ENCODE results near the gene SMIM35.

The SMIM35 gene

DNA sequence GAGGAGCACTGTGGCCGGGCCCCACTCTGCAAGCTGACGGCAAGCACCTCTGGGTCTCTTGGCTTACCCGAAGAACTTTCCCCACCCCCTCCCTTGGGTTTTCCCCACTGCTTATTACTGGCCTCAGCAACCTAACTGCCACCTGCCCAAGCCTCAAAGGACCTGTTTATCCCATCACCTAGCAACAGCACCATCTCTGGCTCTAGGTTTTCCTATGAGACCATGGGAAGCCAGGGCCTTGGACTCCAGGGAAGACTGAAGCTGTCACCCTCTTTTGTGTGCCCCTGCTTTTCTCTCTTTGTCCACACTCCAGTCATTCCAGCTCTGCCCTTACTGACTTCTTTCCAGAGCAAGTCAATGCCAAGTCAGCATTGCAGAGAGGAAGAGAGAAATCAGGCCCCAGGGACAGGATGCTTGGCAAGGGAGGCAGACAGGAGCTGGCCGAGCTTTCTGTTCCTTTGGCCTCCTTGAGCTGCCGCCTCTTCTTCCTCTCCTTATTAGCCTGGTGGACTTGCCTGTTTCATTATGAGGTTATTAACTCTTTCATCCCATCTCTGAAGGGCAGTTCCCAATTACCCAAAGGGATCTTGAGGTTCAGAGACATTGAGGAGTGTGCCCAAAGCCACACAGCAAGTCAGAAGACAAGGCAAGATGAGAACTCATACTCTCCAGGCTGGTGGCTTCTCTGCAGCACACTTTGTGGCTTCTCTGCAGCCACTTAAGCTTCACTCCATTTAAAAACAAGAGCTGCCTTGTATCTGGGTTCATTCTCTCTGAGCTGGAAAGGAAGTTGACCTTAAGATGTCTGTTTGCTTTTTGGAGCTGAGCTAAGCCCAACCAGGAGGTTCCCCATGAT, at the start of gene SMIM35:
SMIM35 (minus strand) TSS at position 51 of the 856 bp plus-strand sequence. CDS start 206 bp downstream, outside the sequence.
- DNase-seq = peak; percentile 73

DNA sequence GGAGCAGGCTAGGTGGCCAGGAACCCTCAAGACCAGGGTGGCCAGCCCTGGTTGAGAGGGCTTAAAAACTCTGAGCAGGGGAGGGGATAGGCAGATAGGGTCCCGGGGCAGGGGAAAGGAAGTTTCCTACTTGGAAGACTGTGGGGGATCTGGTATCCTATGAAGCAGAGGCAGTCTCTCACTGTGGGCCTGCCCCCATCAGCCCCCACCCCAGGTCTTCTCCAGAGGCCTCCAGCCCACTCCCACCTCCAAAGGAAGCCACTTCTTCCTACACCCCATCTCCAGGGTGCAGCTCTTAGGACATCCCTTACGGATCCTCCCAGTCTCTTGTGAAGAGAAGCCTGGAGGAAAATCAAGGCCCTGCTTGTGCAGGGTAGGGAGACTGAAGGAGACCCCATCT, 49.6 kb upstream of the SMIM35 start:
- DNase-seq = no peak

- no peak for DNase-seq
These were observed 49.0 kb upstream of the SMIM35 start for GRCh38 chr11:118135796-118136165.

GRCh38 chr11:118135051-118135795, 48.5 kb upstream of the SMIM35 start:
- no peak for DNase-seq

- DNase-seq = no peak
These were observed 47.1 kb upstream of the SMIM35 start for GRCh38 chr11:118133816-118134215.

GRCh38 chr11:118132385-118133151, 45.8 kb upstream of the SMIM35 start:
- no peak for DNase-seq

DNA sequence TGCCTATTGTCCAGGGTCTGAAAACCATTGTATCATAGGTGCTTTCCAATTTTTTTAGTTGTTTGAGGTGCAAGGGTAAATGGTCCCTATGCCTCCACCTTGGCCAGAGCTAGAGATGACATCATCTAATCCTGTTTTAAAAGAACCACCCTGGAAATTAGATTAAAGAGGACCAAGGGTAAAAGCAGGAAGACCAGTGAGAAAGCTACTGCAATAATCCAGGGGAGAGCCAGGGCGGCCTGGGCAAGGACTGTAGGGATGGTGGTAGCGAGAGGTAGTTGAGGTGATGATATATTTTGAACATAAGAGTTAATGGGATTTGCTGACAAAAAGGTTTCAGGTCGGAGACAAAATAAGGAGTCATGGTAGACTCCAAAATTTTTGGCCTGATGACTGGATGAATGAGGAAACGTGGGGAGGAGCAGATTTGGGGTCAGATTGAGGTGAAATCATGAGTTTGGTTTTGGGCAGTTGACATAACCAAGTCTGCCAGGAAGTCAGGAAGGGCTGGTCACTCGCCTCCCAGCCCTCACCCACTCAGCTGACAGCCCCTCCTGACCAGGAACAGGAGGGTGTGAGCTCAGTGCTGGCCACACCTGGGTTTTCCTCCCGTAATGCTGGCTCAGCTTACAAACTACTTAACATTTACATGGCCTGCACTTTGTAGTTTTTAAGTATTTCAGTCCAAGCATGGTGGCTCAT, 42.9 kb upstream of the SMIM35 start:
- DNase-seq = no peak

GRCh38 chr11:118128721-118129470, 42.1 kb upstream of the SMIM35 start:
- DNase-seq = no peak

- DNase-seq = no peak
These were observed 41.5 kb upstream of the SMIM35 start for GRCh38 chr11:118128310-118128709.

GRCh38 chr11:118126082-118126838, 39.5 kb upstream of the SMIM35 start:
- peak; percentile 30 for DNase-seq

DNA sequence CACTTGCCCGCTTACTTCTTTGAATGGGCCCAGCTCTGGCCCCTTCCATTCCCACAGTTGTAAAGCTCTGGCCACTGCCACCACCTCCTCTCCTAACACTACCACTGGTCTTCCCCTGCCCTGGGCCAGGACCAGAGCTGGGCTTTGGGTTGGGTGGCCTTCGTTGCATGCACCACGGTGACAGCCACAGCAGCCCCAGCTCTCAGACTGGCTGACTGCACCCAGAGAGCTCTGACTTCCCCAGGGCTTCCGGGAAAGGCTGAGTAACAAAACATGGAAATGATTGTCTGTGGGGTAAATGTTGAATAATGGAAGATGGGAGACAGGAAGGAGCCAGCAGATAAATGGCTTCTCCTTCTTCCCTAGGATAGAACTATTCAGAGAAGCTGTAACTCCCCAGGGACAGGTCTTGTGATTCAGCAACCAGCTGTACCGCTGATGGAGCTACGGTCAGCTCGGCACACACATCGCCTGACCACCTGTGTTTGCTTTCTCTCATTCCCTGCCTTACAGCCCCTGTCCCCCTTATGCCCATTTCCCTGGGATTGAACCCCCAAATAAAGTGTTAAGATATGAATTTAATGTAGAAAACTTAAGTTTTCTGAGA, 38.3 kb upstream of the SMIM35 start:
- peak; percentile 92 for DNase-seq

- no peak for DNase-seq
These were observed 34.0 kb upstream of the SMIM35 start for GRCh38 chr11:118120793-118121192.

GRCh38 chr11:118117790-118118601, 31.2 kb upstream of the SMIM35 start:
- DNase-seq = no peak

- no peak for DNase-seq
These were observed 28.3 kb upstream of the SMIM35 start for GRCh38 chr11:118115048-118115447.

DNA sequence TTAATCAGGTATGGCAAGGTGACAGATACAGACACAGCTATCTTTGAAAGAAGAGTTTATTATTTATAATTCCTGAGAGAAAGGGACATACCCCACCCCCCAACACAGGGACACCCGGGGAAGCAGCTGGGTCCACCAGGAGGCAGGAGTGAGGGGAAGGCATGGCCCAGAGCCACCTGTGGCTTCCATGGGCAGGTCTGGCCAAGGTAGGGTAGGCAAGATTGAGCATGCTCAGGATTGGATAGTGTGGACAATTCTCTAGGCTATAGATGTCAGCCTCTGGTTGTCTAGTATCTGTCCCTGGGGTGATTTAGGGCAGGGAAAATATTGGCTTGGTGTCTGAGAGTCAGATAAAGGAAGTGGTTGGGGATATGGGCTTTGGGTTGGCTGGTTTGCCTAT, 27.5 kb upstream of the SMIM35 start:
- peak; percentile 47 for DNase-seq

- DNase-seq = no peak
These were observed 26.1 kb upstream of the SMIM35 start for GRCh38 chr11:118112711-118113430.

- DNase-seq = no peak
These were observed 24.9 kb upstream of the SMIM35 start for GRCh38 chr11:118111744-118112035.

DNA sequence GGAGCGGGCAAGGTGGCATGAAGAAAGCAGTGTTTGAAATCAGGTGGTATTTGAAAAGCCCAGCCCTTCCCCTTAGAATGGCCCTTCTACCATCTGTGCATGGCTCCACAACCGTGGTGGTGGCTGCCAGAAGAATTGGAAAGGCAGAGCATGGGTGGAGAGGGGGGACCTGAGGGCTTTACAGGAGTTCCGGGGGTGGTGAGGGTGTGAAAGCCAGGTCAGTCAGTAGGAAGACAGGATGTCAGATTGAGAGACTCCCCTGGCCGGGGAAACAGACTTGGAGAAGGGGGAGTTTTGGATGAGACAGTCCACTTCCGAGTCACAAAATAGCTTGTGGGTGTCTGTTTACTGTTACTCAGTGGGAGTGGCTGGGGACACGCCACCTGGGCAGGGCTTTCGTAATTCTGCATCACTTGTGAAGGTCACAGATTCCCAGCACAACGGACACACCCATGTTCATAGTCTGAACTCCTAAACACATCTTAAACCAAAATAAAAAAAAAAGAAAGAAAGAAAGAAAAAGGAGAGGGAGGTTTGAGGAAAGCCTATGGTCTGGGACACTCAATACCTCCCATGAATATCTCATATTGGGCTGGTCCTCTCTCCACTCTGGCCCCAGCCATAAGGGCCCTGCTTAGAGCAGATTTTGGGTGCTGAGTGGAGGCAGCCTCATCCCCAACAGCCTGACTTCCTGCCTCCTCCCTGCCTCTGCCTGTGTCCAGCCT, 24.4 kb upstream of the SMIM35 start:
- peak; percentile 17 for DNase-seq

- DNase-seq = no peak
These were observed 22.5 kb upstream of the SMIM35 start for GRCh38 chr11:118109231-118109630.

All from NCI-H69 (cell line).